Endothelial cell of hepatic sinusoid (primary cell): ENCODE measurements around the gene CXCR5.

ENCODE experiments used
- in situ Hi-C: cut with HindIII; loops from 2 replicates; pipeline ENCODE4 v1.10.0; 2017; ENCODE audit warnings: low sequenced_read_pairs

The CXCR5 gene

GRCh38 chr11:118897721-118898310 lies 14.1 kb downstream of the CXCR5 start:
- in situ Hi-C loops = no loop called here

GRCh38 chr11:118898400-118899295 lies 15.0 kb downstream of the CXCR5 start:
- in situ Hi-C loops = no loop called here

- in situ Hi-C loops = no loop called here
Observed at GRCh38 chr11:118899296-118899688, 15.6 kb downstream of the CXCR5 start.

GRCh38 chr11:118899706-118900360 lies 16.1 kb downstream of the CXCR5 start:
- in situ Hi-C loops = loop anchor here (5.0 to 10.0 kb wide), 2 partner anchors 47 to 105 kb away; partner anchors contain the start of gene DDX6

GRCh38 chr11:118900535-118901384 lies 17.1 kb downstream of the CXCR5 start:
- in situ Hi-C loops = loop anchor here (5.0 to 10.0 kb wide), 2 partner anchors 47 to 106 kb away; partner anchors contain the start of gene DDX6

- in situ Hi-C loops = loop anchor here (5.0 to 10.0 kb wide), 2 partner anchors 46 to 107 kb away; partner anchors contain the start of gene DDX6
Observed at GRCh38 chr11:118901494-118902335, 18.0 kb downstream of the CXCR5 start.

GRCh38 chr11:118902336-118903203 lies 18.9 kb downstream of the CXCR5 start:
- in situ Hi-C loops = loop anchor here (5.0 to 10.0 kb wide), 2 partner anchors 45 to 108 kb away; partner anchors contain the start of gene DDX6

- in situ Hi-C loops = loop anchor here (5.0 to 10.0 kb wide), 2 partner anchors 44 to 109 kb away; partner anchors contain the start of gene DDX6
Observed at GRCh38 chr11:118903204-118904015, 19.7 kb downstream of the CXCR5 start.

GRCh38 chr11:118907051-118908042 lies 23.7 kb downstream of the CXCR5 start:
- in situ Hi-C loops = loop anchor here (10.0 kb wide), 1 partner anchor 113 kb away; the partner anchor contains the start of gene DDX6

GRCh38 chr11:118908264-118908663 lies 24.6 kb downstream of the CXCR5 start:
- in situ Hi-C loops = loop anchor here (10.0 kb wide), 1 partner anchor 113 kb away; the partner anchor contains the start of gene DDX6

GRCh38 chr11:118908901-118909618 lies 25.4 kb downstream of the CXCR5 start:
- in situ Hi-C loops = loop anchor here (10.0 kb wide), 1 partner anchor 114 kb away; the partner anchor contains the start of gene DDX6

GRCh38 chr11:118909619-118910308 lies 26.1 kb downstream of the CXCR5 start:
- in situ Hi-C loops = loop anchor here (10.0 kb wide), 1 partner anchor 115 kb away; the partner anchor contains the start of gene DDX6

GRCh38 chr11:118910309-118911112 lies 26.8 kb downstream of the CXCR5 start:
- in situ Hi-C loops = no loop called here
